Measurements from ENCODE around the gene APOBEC3C. TPM values are rescaled to one million over a fixed set of nuclear protein-coding genes. Genes with fewer than 3 reads are reported as not detected.

The APOBEC3C gene
- total RNA-seq, 1 experiment from 2014 or later, result 12.7 TPM

GRCh38 chr22:38964989-38965388 is 49.1 kb upstream of the APOBEC3C start:
- H3K4me3 ChIP-seq (ENCODE audit: low read depth in 2 of 2, low read length in 2 of 2), result no peak overlapping the region
- CTCF ChIA-PET, result no interaction called here
- H3K4me1 ChIP-seq (ENCODE audit: control insufficient read depth, insufficient read depth, low read length), result no peaks in the 10 kb centered on the region; the same call in 1 of the 2 replicates
- no peaks in the 10 kb centered on the region for H3K36me3 ChIP-seq (ENCODE audit: control insufficient read depth, insufficient read depth, low read length)
- no peak overlapping the region for H3K27ac ChIP-seq (ENCODE audit: low read length)
- no peak for DNase-seq (ENCODE audit: low read depth, low spot score)
- H3K27me3 ChIP-seq (ENCODE audit: control insufficient read depth, insufficient read depth, low read length), result no peaks in the 10 kb centered on the region
- POLR2A ChIA-PET, result no interaction called here
- TF ChIP-seq CTCF (IDR thresholded peaks at IDR 0.05) (no peak), TCF7L2 (IDR thresholded peaks at IDR 0.05; ENCODE audit: low read depth, low read length) (no peak), SIN3A (IDR thresholded peaks at IDR 0.05; ENCODE audit: borderline replicate concordance, insufficient read depth, low read depth, low read length) (no peak), REST (IDR thresholded peaks at IDR 0.05; ENCODE audit: insufficient read depth in 1 of 2, low read depth in 2 of 2, low read length in 1 of 2) (no peak), POLR2AphosphoS5 (IDR thresholded peaks at IDR 0.05; ENCODE audit: low read depth, low read length) (no peak)
- intact Hi-C loops (cut with micrococcal nuclease; ENCODE audit: unreplicated experiment) (no loop called here), in situ Hi-C loops (cut with HindIII; ENCODE audit: low pct_unique_long_range_greater_than_20kb, low sequenced_read_pairs) (no loop called here)
- no peak; the same call in 1 of the 2 replicates for ATAC-seq
- H3K9me3 ChIP-seq (ENCODE audit: control insufficient read depth, insufficient read depth, low read depth, low read length), result no peaks in the 10 kb centered on the region
- no TSS peak for BruUV-seq (replicated peaks)

- BruUV-seq (replicated peaks), result no TSS peak
- Histone ChIP-seq H3K27me3 (ENCODE audit: control insufficient read depth, insufficient read depth, low read length) (no peaks in the 10 kb centered on the region), H3K27ac (ENCODE audit: low read length) (no peak overlapping the region), H3K4me1 (ENCODE audit: control insufficient read depth, insufficient read depth, low read length) (no peaks in the 10 kb centered on the region; the same call in 1 of the 2 replicates), H3K4me3 (ENCODE audit: low read depth in 2 of 2, low read length in 2 of 2) (no peak overlapping the region), H3K36me3 (ENCODE audit: control insufficient read depth, insufficient read depth, low read length) (no peaks in the 10 kb centered on the region), H3K9me3 (ENCODE audit: control insufficient read depth, insufficient read depth, low read depth, low read length) (no peaks in the 10 kb centered on the region)
- ChIA-PET CTCF (no interaction called here), POLR2A (no interaction called here)
- DNase-seq (ENCODE audit: low read depth, low spot score) (no peak), ATAC-seq (no peak)
- in situ Hi-C loops (cut with HindIII; ENCODE audit: low pct_unique_long_range_greater_than_20kb, low sequenced_read_pairs), result no loop called here
- intact Hi-C loops (cut with micrococcal nuclease; ENCODE audit: unreplicated experiment), result no loop called here
- TF ChIP-seq REST (IDR thresholded peaks at IDR 0.05; ENCODE audit: insufficient read depth in 1 of 2, low read depth in 2 of 2, low read length in 1 of 2), result no peak
- TF ChIP-seq TCF7L2 (IDR thresholded peaks at IDR 0.05; ENCODE audit: low read depth, low read length), result no peak
- TF ChIP-seq POLR2AphosphoS5 (IDR thresholded peaks at IDR 0.05; ENCODE audit: low read depth, low read length), result no peak
- no peak for TF ChIP-seq SIN3A (IDR thresholded peaks at IDR 0.05; ENCODE audit: borderline replicate concordance, insufficient read depth, low read depth, low read length)
- no peak for TF ChIP-seq CTCF (IDR thresholded peaks at IDR 0.05)
Measured at GRCh38 chr22:38965614-38966379, 48.3 kb upstream of the APOBEC3C start.
